Effector memory CD8-positive, alpha-beta T cell (primary cell): ENCODE measurements around the gene RBM4B.

Source experiments
- ATAC-seq: fragments of 150-1000 bp; cut with Tn5 transposase; replicated peaks from 2 replicates; pipeline ENCODE4 v1.10.0; 2021; ENCODE audit warnings: mild to moderate bottlenecking, moderate library complexity
- DNase-seq, 3 experiments: peaks; one replicate each; pipeline ENCODE4 v3.0.0; 2021
- H3K27ac Mint-ChIP-seq, 2 donors: one replicate each; pipeline ENCODE4 v1.8.0; 2022; ENCODE audit warnings: mild to moderate bottlenecking in 2 of 2, mixed read lengths in 2 of 2, moderate library complexity in 2 of 2
- H3K27me3 Mint-ChIP-seq, 2 donors: one replicate each; pipeline ENCODE4 v1.8.0; 2022; ENCODE audit warnings: mixed read lengths in 2 of 2
- H3K36me3 Mint-ChIP-seq: one replicate; pipeline ENCODE4 v1.8.0; 2022; ENCODE audit warnings: mild to moderate bottlenecking, moderate library complexity, mixed read lengths; ENCODE audit not compliant: insufficient read depth
- H3K4me1 Mint-ChIP-seq, 2 donors: one replicate each; pipeline ENCODE4 v1.8.0; 2022; ENCODE audit warnings: low read depth in 2 of 2, mixed read lengths in 2 of 2
- H3K4me3 Mint-ChIP-seq, 2 donors: one replicate each; pipeline ENCODE4 v1.8.0; 2022; ENCODE audit warnings: mild to moderate bottlenecking in 2 of 2, mixed read lengths in 2 of 2, moderate library complexity in 2 of 2
- H3K9me3 Mint-ChIP-seq, 2 donors: one replicate each; pipeline ENCODE4 v1.8.0; 2022; ENCODE audit warnings: mixed read lengths in 2 of 2

The RBM4B gene

GRCh38 chr11:66688561-66689534, 11.2 kb upstream of the RBM4B start:
- H3K9me3 Mint-ChIP-seq, result no peaks in the 10 kb centered on the region
- no peaks in the 10 kb centered on the region for H3K36me3 Mint-ChIP-seq
- no peak overlapping the region for H3K4me3 Mint-ChIP-seq
- ATAC-seq, result no peak
- DNase-seq, result no peak
- no peaks in the 10 kb centered on the region for H3K4me1 Mint-ChIP-seq
- no peak overlapping the region for H3K27ac Mint-ChIP-seq
- H3K27me3 Mint-ChIP-seq, result peaks cover 0 to 24% of the 10 kb centered on the region in 2 donors

- Mint-ChIP-seq H3K27ac (no peak overlapping the region), H3K27me3 (peaks cover 0 to 15% of the 10 kb centered on the region in 2 donors), H3K4me3 (no peak overlapping the region), H3K9me3 (no peaks in the 10 kb centered on the region), H3K4me1 (no peaks in the 10 kb centered on the region), H3K36me3 (no peaks in the 10 kb centered on the region)
- no peak for ATAC-seq
- DNase-seq, result no peak
Measured at GRCh38 chr11:66687831-66688281, 10.2 kb upstream of the RBM4B start.

- Mint-ChIP-seq H3K4me3 (no peak overlapping the region), H3K27ac (no peak overlapping the region), H3K27me3 (peaks cover 0 to 15% of the 10 kb centered on the region in 2 donors), H3K9me3 (no peaks in the 10 kb centered on the region), H3K4me1 (no peaks in the 10 kb centered on the region), H3K36me3 (no peaks in the 10 kb centered on the region)
- ATAC-seq, result no peak
- no peak for DNase-seq
Measured at GRCh38 chr11:66686801-66687750, 9.4 kb upstream of the RBM4B start.

- H3K27ac Mint-ChIP-seq, result no peak overlapping the region
- H3K9me3 Mint-ChIP-seq, result no peaks in the 10 kb centered on the region
- H3K4me1 Mint-ChIP-seq, result no peaks in the 10 kb centered on the region
- H3K36me3 Mint-ChIP-seq, result no peaks in the 10 kb centered on the region
- ATAC-seq (no peak), DNase-seq (no peak)
- peaks cover 0 to 15% of the 10 kb centered on the region in 2 donors for H3K27me3 Mint-ChIP-seq
- H3K4me3 Mint-ChIP-seq, result no peak overlapping the region
Measured at GRCh38 chr11:66686100-66686785, 8.6 kb upstream of the RBM4B start.

- Mint-ChIP-seq H3K36me3 (peaks cover 3% of the 10 kb centered on the region), H3K4me1 (no peaks in the 10 kb centered on the region)
- no peak for ATAC-seq
Measured at GRCh38 chr11:66685276-66686099, 7.8 kb upstream of the RBM4B start.

GRCh38 chr11:66684635-66685034, 6.9 kb upstream of the RBM4B start:
- Mint-ChIP-seq H3K9me3 (no peaks in the 10 kb centered on the region), H3K27ac (peak overlapping the region in 1 of 2 donors; percentile 63), H3K4me1 (no peaks in the 10 kb centered on the region), H3K27me3 (peaks cover 0 to 15% of the 10 kb centered on the region in 2 donors), H3K4me3 (no peak overlapping the region), H3K36me3 (peaks cover 3% of the 10 kb centered on the region)
- ATAC-seq (no peak), DNase-seq (no peak)

More at GRCh38 chr11:66685276-66686099, 7.8 kb upstream of the RBM4B start:
- Mint-ChIP-seq H3K4me3 (no peak overlapping the region), H3K9me3 (no peaks in the 10 kb centered on the region), H3K27ac (peak overlapping the region in 1 of 2 donors; percentile 63), H3K27me3 (peaks cover 0 to 15% of the 10 kb centered on the region in 2 donors)
- DNase-seq, result no peak

GRCh38 chr11:66683877-66684276, 6.2 kb upstream of the RBM4B start:
- Mint-ChIP-seq H3K36me3 (peaks cover 3% of the 10 kb centered on the region), H3K4me3 (no peak overlapping the region), H3K27ac (no peak overlapping the region), H3K9me3 (no peaks in the 10 kb centered on the region), H3K27me3 (peaks cover 0 to 15% of the 10 kb centered on the region in 2 donors), H3K4me1 (no peaks in the 10 kb centered on the region)
- DNase-seq (no peak), ATAC-seq (no peak)

GRCh38 chr11:66680966-66681645, 3.4 kb upstream of the RBM4B start:
- no peak for DNase-seq
- Mint-ChIP-seq H3K4me3 (no peak overlapping the region), H3K9me3 (no peaks in the 10 kb centered on the region), H3K4me1 (peaks cover 12 to 22% of the 10 kb centered on the region in 2 donors), H3K36me3 (peaks cover 26% of the 10 kb centered on the region), H3K27me3 (no peaks in the 10 kb centered on the region), H3K27ac (no peak overlapping the region)
- ATAC-seq, result no peak

- DNase-seq (no peak), ATAC-seq (no peak)
- Mint-ChIP-seq H3K27ac (peak overlapping the region; percentile 99), H3K4me3 (peak overlapping the region; percentile 90 to 99), H3K9me3 (no peaks in the 10 kb centered on the region), H3K27me3 (no peaks in the 10 kb centered on the region), H3K4me1 (peaks cover 24 to 29% of the 10 kb centered on the region in 2 donors), H3K36me3 (peaks cover 41% of the 10 kb centered on the region)
Measured at GRCh38 chr11:66676931-66677598, 622 bp downstream of the RBM4B start.

GRCh38 chr11:66676282-66676919, 1.3 kb downstream of the RBM4B start:
- Mint-ChIP-seq H3K9me3 (no peaks in the 10 kb centered on the region), H3K36me3 (peaks cover 46% of the 10 kb centered on the region), H3K4me3 (peak overlapping the region; percentile 90 to 99), H3K27me3 (no peaks in the 10 kb centered on the region), H3K4me1 (peaks cover 24 to 29% of the 10 kb centered on the region in 2 donors), H3K27ac (peak overlapping the region; percentile 74 to 99)
- DNase-seq (no peak), ATAC-seq (no peak)

- H3K4me3 Mint-ChIP-seq, result peak overlapping the region in 1 of 2 donors; percentile 44
- H3K27ac Mint-ChIP-seq, result peak overlapping the region; percentile 32 to 74
- H3K4me1 Mint-ChIP-seq, result peaks cover 24 to 29% of the 10 kb centered on the region in 2 donors
Measured at GRCh38 chr11:66674964-66675602, 2.6 kb downstream of the RBM4B start.

More at GRCh38 chr11:66674964-66675602, 2.6 kb downstream of the RBM4B start:
- no peaks in the 10 kb centered on the region for H3K9me3 Mint-ChIP-seq
- DNase-seq (no peak), ATAC-seq (no peak)
- H3K36me3 Mint-ChIP-seq, result peaks cover 51% of the 10 kb centered on the region
- H3K27me3 Mint-ChIP-seq, result no peaks in the 10 kb centered on the region
